ENCODE results near the gene RPLP2.

DNA sequence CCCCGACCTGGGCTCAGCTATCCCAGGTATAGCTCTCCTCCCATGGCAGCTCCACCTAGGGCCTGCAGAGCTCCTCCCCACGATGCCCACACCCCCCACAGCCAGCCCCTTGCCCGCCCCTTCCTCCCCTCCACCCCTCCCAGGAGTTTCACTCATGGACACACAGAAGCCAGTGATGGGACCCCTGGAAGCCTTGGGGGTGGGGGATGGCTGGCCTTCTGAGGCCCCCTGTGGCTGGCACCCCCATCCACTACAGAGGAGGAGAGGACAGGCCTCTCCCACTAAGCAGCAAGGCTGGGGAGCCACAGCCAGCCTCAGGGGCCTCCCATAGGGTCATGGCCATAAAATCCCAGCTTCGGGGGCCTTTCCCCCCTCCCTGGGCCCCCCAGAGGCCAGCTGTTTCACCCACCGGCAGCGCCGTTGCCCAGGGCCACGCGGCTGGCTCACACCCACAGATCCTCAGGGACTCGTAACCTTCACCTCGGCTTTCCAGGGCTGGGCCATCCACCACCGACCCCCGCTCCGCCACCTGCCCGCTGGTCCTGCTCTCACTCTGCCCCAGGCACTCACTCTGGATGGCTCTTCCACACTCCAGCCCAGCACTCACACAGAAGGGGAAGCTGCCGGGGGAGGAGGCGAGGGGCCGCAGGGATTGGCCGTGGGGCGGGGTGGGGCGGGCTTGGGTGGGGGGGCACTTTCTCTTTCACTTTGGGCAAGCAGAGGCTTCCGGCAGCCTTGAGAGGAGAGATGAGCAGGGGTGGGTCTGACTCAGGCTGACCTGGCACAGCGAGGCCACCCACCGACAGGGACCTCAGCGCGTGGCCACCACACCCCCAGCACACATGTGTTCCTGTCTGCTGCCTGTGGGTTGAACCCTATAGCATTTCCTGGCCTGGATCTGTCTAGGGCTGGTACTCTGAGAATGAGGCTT lies 13.9 kb upstream of the RPLP2 start:
- TF ChIP-seq CTCF (conservative IDR thresholded peaks at IDR 0.05) (no peak), ZFX (IDR thresholded peaks at IDR 0.05) (no peak)

All from C4-2B (cell line).